Measurements from ENCODE around the gene CDCA3.
A peak's percentile ranks its signal among the peaks of the same experiment; 100 is the strongest.

The CDCA3 gene

GRCh38 chr12:6849427-6849826, 1.7 kb downstream of the CDCA3 start:
- Histone ChIP-seq H3K4me3 (ENCODE audit: low read depth, low read length) (peak overlapping the region; percentile 70; the same call in 1 of the 2 replicates), H3K36me3 (peaks cover 56% of the 10 kb centered on the region)
- no peak for TF ChIP-seq CTCF (IDR thresholded peaks at IDR 0.05; ENCODE audit: low read depth, low read length)

GRCh38 chr12:6847676-6848075, 3.4 kb downstream of the CDCA3 start:
- Histone ChIP-seq H3K9me3 (no peaks in the 10 kb centered on the region), H3K36me3 (peaks cover 66% of the 10 kb centered on the region), H3K4me1 (no peaks in the 10 kb centered on the region), H3K4me3 (ENCODE audit: low read depth, low read length) (no peak overlapping the region), H3K27me3 (no peaks in the 10 kb centered on the region)
- no peak for TF ChIP-seq CTCF (IDR thresholded peaks at IDR 0.05; ENCODE audit: low read depth, low read length)
- no peak for DNase-seq

More at GRCh38 chr12:6849427-6849826, 1.7 kb downstream of the CDCA3 start:
- DNase-seq = no peak
- Histone ChIP-seq H3K4me1 (no peaks in the 10 kb centered on the region; the same call in 1 of the 2 replicates), H3K27me3 (no peaks in the 10 kb centered on the region), H3K9me3 (no peaks in the 10 kb centered on the region)

- Histone ChIP-seq H3K4me3 (ENCODE audit: low read depth, low read length) (no peak overlapping the region), H3K9me3 (no peaks in the 10 kb centered on the region), H3K4me1 (no peaks in the 10 kb centered on the region), H3K36me3 (peaks cover 79% of the 10 kb centered on the region), H3K27me3 (no peaks in the 10 kb centered on the region)
- DNase-seq = no peak
- no peak for TF ChIP-seq CTCF (IDR thresholded peaks at IDR 0.05; ENCODE audit: low read depth, low read length)
Measured at GRCh38 chr12:6846316-6846869, 4.7 kb downstream of the CDCA3 start.

- H3K4me1 ChIP-seq = no peaks in the 10 kb centered on the region
- H3K9me3 ChIP-seq = no peaks in the 10 kb centered on the region
- no peaks in the 10 kb centered on the region for H3K27me3 ChIP-seq
- no peak overlapping the region for H3K4me3 ChIP-seq (ENCODE audit: low read depth, low read length)
- peaks cover 85% of the 10 kb centered on the region for H3K36me3 ChIP-seq
- no peak for TF ChIP-seq CTCF (IDR thresholded peaks at IDR 0.05; ENCODE audit: low read depth, low read length)
- no peak for DNase-seq
Measured at GRCh38 chr12:6845395-6845794, 5.7 kb downstream of the CDCA3 start.

- Histone ChIP-seq H3K4me1 (no peaks in the 10 kb centered on the region), H3K4me3 (ENCODE audit: low read depth, low read length) (no peak overlapping the region), H3K36me3 (peaks cover 83% of the 10 kb centered on the region), H3K9me3 (no peaks in the 10 kb centered on the region), H3K27me3 (no peaks in the 10 kb centered on the region)
- 0 out of 2 replicates have a peak, but pooled peaks have one; percentile 6 for TF ChIP-seq CTCF (IDR thresholded peaks at IDR 0.05; ENCODE audit: low read depth, low read length)
- no peak for DNase-seq
Measured at GRCh38 chr12:6843118-6843902, 7.8 kb downstream of the CDCA3 start.

GRCh38 chr12:6842075-6842474, 9.0 kb downstream of the CDCA3 start:
- H3K4me3 ChIP-seq (ENCODE audit: low read depth, low read length) = no peak overlapping the region
- no peak for DNase-seq
- no peaks in the 10 kb centered on the region for H3K27me3 ChIP-seq
- H3K9me3 ChIP-seq = no peaks in the 10 kb centered on the region
- TF ChIP-seq CTCF (IDR thresholded peaks at IDR 0.05; ENCODE audit: low read depth, low read length) = no peak
- H3K4me1 ChIP-seq = no peaks in the 10 kb centered on the region
- H3K36me3 ChIP-seq = peaks cover 86% of the 10 kb centered on the region

Data from BE2C (cell line).